ENCODE data around the gene OSCP1.

GRCh38 chr1:36446271-36446670 is 4.0 kb downstream of the OSCP1 start:
- TF ChIP-seq CTCF (conservative IDR thresholded peaks at IDR 0.05; ENCODE audit: low read depth in 2 of 2): peak; percentile 73 to 86
- no peak for TF ChIP-seq ETS1 (IDR thresholded peaks at IDR 0.05)
- no peak for TF ChIP-seq POLR2AphosphoS5 (IDR thresholded peaks at IDR 0.05; ENCODE audit: low read depth)
- TF ChIP-seq EZH2 (IDR thresholded peaks at IDR 0.05; ENCODE audit: low read depth, unreplicated experiment): no peak
- no peak for TF ChIP-seq JUNB (IDR thresholded peaks at IDR 0.05; ENCODE audit: unreplicated experiment)
- no peak for TF ChIP-seq ZNF114 (CRISPR knock-in tag; IDR thresholded peaks at IDR 0.05)
- no peak for TF ChIP-seq REST (IDR thresholded peaks at IDR 0.05; ENCODE audit: unreplicated experiment)
- no peak for TF ChIP-seq CREB1 (CRISPR knock-in tag; IDR thresholded peaks at IDR 0.05; ENCODE audit: low read depth)
- TF ChIP-seq EZH2phosphoT487 (IDR thresholded peaks at IDR 0.05; ENCODE audit: unreplicated experiment): no peak
- TF ChIP-seq STAT1 (IDR thresholded peaks at IDR 0.05; ENCODE audit: unreplicated experiment): no peak
- TF ChIP-seq ZNF331 (CRISPR knock-in tag; IDR thresholded peaks at IDR 0.05; ENCODE audit: low read depth): no peak
